Muscle of leg (tissue), 16 donors: ENCODE data around the gene CST9. TPM values are rescaled to one million over a fixed set of nuclear protein-coding genes. Genes with fewer than 3 reads are reported as not detected.

Experiments used
- DNase-seq: peaks from one replicate; pipeline ENCODE4 v3.0.0; 2013
- H3K27ac ChIP-seq: one replicate; pipeline ENCODE4 v1.5.1; 2013; ENCODE audit warnings: mild to moderate bottlenecking, low read length, control low read depth
- H3K27me3 ChIP-seq: one replicate; pipeline ENCODE4 v1.6.1; 2013; ENCODE audit warnings: low read length; ENCODE audit not compliant: control insufficient read depth, insufficient read depth
- H3K36me3 ChIP-seq: one replicate; pipeline ENCODE4 v1.6.1; 2013; ENCODE audit warnings: low read length; ENCODE audit not compliant: control insufficient read depth, insufficient read depth
- H3K4me1 ChIP-seq: one replicate; pipeline ENCODE4 v1.6.1; 2013; ENCODE audit warnings: low read length; ENCODE audit not compliant: control insufficient read depth, insufficient read depth
- H3K4me3 ChIP-seq: one replicate; pipeline ENCODE4 v1.5.1; 2013; ENCODE audit warnings: low read length, control low read depth
- H3K9me3 ChIP-seq: replicated peaks from 2 replicates; pipeline ENCODE4 v1.6.1; 2013; ENCODE audit warnings: low read depth, low read length; ENCODE audit not compliant: control insufficient read depth
- WGBS: methylation state at CpG from one replicate; pipeline ENCODE4 v1.1.5; 2013; ENCODE audit warnings: missing lambda C conversion rate; ENCODE audit not compliant: insufficient coverage; 5-methylcytosine and 5-hydroxymethylcytosine counted together
- long read RNA-seq, 11 donors: transcript quantifications; one replicate each; lab custom pipeline, GENCODE V29; 2026
- polyA plus RNA-seq, 8 donors: library from polyadenylated mRNA; unstranded; fragments of 120-200 nt; gene quantifications; one replicate each; pipeline versions ENCODE4 v1.2.1 to v1.2.3, GENCODE V29; 2013; ENCODE audit warnings: inconsistent platforms in 1 of 8, low replicate concordance in 1 of 8; ENCODE audit not compliant: insufficient read length in 8 of 8, insufficient read depth in 1 of 8
- total RNA-seq: library from RNA; stranded (reverse); fragments of 120-200 nt; gene quantifications from one replicate; pipeline ENCODE4 v1.2.4, GENCODE V29; 2013

CST9 gene
- total RNA-seq (not detected), polyA plus RNA-seq (not detected)
- long read RNA-seq, donor 1: 0 reads
- long read RNA-seq, donor 2: 0 reads
- long read RNA-seq, donor 3: 0 reads
- long read RNA-seq, donor 4: 0 reads
- long read RNA-seq, donor 5: 0 reads
- long read RNA-seq, donor 6: 0 reads
- long read RNA-seq, donor 7: 0 reads
- long read RNA-seq, donor 8: 0 reads
- long read RNA-seq, donor 9: 0 reads
- long read RNA-seq, donor 10: 0 reads
- long read RNA-seq, donor 11: 0 reads

DNA sequence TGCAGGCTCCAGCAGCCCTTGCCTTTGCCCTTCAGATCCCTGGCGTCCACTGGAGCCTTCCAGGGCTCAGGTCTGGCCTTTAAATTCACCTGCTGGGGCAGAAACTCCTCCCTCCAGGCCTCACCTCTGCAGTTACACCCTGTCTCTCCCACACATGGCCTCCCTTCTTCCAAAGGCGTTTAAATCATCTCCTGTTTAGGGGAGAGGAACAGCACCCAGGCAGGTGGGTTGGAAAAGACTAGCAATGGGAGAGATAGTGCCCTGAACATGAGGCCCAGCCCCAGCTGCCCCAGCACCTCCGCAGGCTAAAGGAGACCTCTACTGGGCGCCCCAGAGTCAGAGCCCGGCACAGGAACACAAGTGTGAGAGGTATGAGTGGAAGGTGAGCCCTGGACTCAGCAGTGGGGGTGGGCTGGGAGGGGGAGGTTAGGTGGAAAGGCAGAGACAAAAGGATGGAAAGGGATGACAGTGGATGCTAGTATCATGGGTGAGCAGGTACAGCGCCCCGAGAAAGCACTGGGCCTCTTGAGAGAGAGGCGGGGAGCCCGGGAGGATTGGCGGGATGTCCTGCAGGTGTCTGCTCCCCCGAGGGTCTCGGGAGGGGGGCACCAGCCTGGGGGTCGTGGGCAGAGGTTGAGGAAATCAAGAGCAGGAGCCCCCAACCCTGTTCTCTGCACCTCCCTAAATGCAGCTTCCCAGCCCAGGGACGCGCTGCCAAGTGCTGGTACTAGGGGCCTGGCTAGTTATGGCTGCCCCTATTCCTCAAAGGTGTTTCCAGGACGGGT, at the start of gene CST9:
Gene CST9 (minus strand): TSS at position 51 of the 785 bp plus-strand sequence. CDS start 53 bp downstream, outside the sequence.
- Histone ChIP-seq H3K36me3 (no peaks in the 10 kb centered on the region), H3K27ac (no peak within 1 kb of the TSS), H3K27me3 (peaks cover 2% of the 10 kb centered on the region), H3K4me1 (no peaks in the 10 kb centered on the region), H3K4me3 (no peak within 1 kb of the TSS), H3K9me3 (no peaks in the 10 kb centered on the region)
- 80% methylated on average over 8 of the region's 16 CpGs for WGBS
- DNase-seq: no peak

GRCh38 chr20:23654717-23655116, 49.0 kb upstream of the CST9 start:
- Histone ChIP-seq H3K27me3 (peaks cover 2% of the 10 kb centered on the region), H3K4me1 (peaks cover 28% of the 10 kb centered on the region), H3K9me3 (no peaks in the 10 kb centered on the region), H3K36me3 (no peaks in the 10 kb centered on the region), H3K4me3 (no peak overlapping the region), H3K27ac (no peak overlapping the region)
- WGBS: no CpG with 5 or more reads among the region's 4 CpGs
- DNase-seq: no peak

DNA sequence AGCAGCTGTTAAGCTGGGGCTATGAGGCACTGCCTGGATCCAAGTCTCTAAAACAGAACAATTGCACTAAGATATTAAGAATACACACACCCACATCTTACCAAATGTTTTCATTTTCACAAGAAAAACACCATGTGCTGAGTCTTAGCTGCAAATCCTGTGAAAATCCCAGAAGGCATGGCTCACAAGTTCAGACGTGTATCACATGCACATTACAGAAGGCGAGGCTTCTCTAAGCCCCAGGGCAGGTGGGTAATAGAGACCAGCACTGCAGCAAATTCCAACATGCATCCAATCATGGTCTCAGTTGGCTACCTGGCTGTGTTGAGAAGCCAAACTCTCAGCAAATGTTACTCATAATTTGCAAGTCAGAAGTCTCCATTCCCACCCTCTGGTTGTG, 48.3 kb upstream of the CST9 start:
- H3K36me3 ChIP-seq: no peaks in the 10 kb centered on the region
- H3K9me3 ChIP-seq: no peaks in the 10 kb centered on the region
- H3K4me1 ChIP-seq: peaks cover 28% of the 10 kb centered on the region
- peaks cover 2% of the 10 kb centered on the region for H3K27me3 ChIP-seq
- H3K27ac ChIP-seq: no peak overlapping the region
- no peak overlapping the region for H3K4me3 ChIP-seq
- DNase-seq: no peak
- WGBS: 33% methylated on average over 2 of the region's 2 CpGs

DNA sequence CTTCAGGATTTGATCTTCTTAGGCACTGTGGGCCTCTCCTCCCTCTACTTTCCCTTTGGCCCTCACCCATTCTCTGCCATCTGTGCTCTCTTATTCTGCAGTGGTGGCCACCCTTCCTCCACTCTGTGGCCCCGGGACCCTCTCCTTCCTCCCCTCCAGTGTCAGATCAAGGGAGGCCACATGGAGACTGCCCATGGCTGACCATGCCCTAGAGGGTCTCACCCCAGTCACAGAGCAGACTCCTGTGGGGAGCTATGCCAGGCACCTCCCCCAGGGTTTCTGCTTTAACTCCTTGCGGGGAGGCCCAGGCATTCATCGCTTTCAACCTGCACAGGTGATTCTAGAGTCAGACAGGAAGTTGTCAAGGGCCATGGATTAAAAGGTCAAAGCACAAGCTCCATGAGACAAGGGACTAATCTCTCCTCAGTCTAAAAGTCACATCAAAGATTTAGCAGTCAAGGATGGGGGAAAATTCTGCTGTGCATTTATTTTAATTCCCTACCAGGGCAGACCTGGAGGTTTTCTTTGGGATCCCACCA, 47.8 kb upstream of the CST9 start:
- Histone ChIP-seq H3K4me3 (no peak overlapping the region), H3K36me3 (no peaks in the 10 kb centered on the region), H3K27ac (no peak overlapping the region), H3K4me1 (peaks cover 28% of the 10 kb centered on the region), H3K9me3 (no peaks in the 10 kb centered on the region), H3K27me3 (peaks cover 2% of the 10 kb centered on the region)
- WGBS: no CpG with 5 or more reads among the region's 3 CpGs
- DNase-seq: no peak

DNA sequence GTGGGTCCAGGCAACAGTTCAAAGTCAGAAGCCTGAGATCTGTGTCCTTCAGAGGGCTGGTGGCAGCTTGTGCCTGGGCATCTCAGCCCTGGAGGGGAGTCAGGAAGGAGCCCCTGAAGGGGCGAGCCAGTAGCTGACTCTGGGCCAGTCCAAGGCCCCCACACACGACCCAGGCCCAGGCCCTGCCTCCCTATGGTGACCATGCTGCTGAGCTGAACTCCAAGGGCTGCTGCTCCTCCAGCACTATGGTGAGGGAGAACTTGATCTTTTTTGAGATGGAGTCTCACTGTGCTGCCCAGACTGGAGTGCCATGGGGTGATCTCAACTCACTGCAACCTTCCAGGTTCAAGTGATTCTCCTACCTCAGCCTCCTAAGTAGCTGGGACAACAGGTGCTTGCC, 47.2 kb upstream of the CST9 start:
- Histone ChIP-seq H3K4me3 (no peak overlapping the region), H3K27me3 (peaks cover 2% of the 10 kb centered on the region), H3K36me3 (no peaks in the 10 kb centered on the region), H3K4me1 (peaks cover 28% of the 10 kb centered on the region), H3K9me3 (no peaks in the 10 kb centered on the region), H3K27ac (no peak overlapping the region)
- 100% methylated on average over 2 of the region's 2 CpGs for WGBS
- no peak for DNase-seq

GRCh38 chr20:23652371-23652770, 46.7 kb upstream of the CST9 start:
- DNase-seq: no peak
- Histone ChIP-seq H3K4me3 (no peak overlapping the region), H3K27me3 (peaks cover 2% of the 10 kb centered on the region), H3K27ac (no peak overlapping the region), H3K36me3 (no peaks in the 10 kb centered on the region), H3K4me1 (peaks cover 28% of the 10 kb centered on the region), H3K9me3 (no peaks in the 10 kb centered on the region)

GRCh38 chr20:23651117-23651516, 45.4 kb upstream of the CST9 start:
- no peak for DNase-seq
- H3K4me1 ChIP-seq: peaks cover 24% of the 10 kb centered on the region
- peaks cover 2% of the 10 kb centered on the region for H3K27me3 ChIP-seq
- H3K9me3 ChIP-seq: no peaks in the 10 kb centered on the region
- H3K36me3 ChIP-seq: no peaks in the 10 kb centered on the region
- no CpG with 5 or more reads among the region's 2 CpGs for WGBS
- no peak overlapping the region for H3K27ac ChIP-seq
- H3K4me3 ChIP-seq: no peak overlapping the region

- H3K4me1 ChIP-seq: peaks cover 16% of the 10 kb centered on the region
- WGBS: no CpG with 5 or more reads among the region's 1 CpG
- no peaks in the 10 kb centered on the region for H3K36me3 ChIP-seq
- no peak overlapping the region for H3K4me3 ChIP-seq
- H3K27me3 ChIP-seq: peaks cover 2% of the 10 kb centered on the region
- no peaks in the 10 kb centered on the region for H3K9me3 ChIP-seq
- no peak overlapping the region for H3K27ac ChIP-seq
- DNase-seq: no peak
Measured at GRCh38 chr20:23649830-23650417, 44.2 kb upstream of the CST9 start.

- no peak overlapping the region for H3K27ac ChIP-seq
- no peaks in the 10 kb centered on the region for H3K9me3 ChIP-seq
- DNase-seq: no peak
- H3K36me3 ChIP-seq: no peaks in the 10 kb centered on the region
- peaks cover 9% of the 10 kb centered on the region for H3K4me1 ChIP-seq
- WGBS: no CpG with 5 or more reads among the region's 2 CpGs
- no peak overlapping the region for H3K4me3 ChIP-seq
- peaks cover 2% of the 10 kb centered on the region for H3K27me3 ChIP-seq
Measured at GRCh38 chr20:23649242-23649641, 43.5 kb upstream of the CST9 start.

GRCh38 chr20:23647346-23647745, 41.6 kb upstream of the CST9 start:
- no peak for DNase-seq
- no peak overlapping the region for H3K27ac ChIP-seq
- no CpG with 5 or more reads among the region's 2 CpGs for WGBS
- H3K27me3 ChIP-seq: no peaks in the 10 kb centered on the region
- peaks cover 5% of the 10 kb centered on the region for H3K4me1 ChIP-seq
- H3K4me3 ChIP-seq: no peak overlapping the region
- H3K36me3 ChIP-seq: no peaks in the 10 kb centered on the region
- H3K9me3 ChIP-seq: no peaks in the 10 kb centered on the region
